Gastroesophageal sphincter (tissue), 4 donors: Measurements from ENCODE around the gene UBE2V1. TPM values are rescaled to one million over a fixed set of nuclear protein-coding genes. Genes with fewer than 3 reads are reported as not detected.
"Not testable (repeated sequence)": the region's sequence is repeated elsewhere in the genome, so short reads cannot be mapped to it uniquely, and the experiment has no call there.

Source experiments
- ATAC-seq: fragments of 150-250 bp; one replicate; pipeline ENCODE4 v1.9.1; 2016; ENCODE audit warnings: mild to moderate bottlenecking, moderate library complexity
- H3K27ac ChIP-seq, 4 donors: fragments of 200-600 bp; sonication (generic) in 3 of 4; 1 replicate in 3 of 4; 2 replicates in 1 of 4; pipeline ENCODE4 v1.5.1; 2016 to 2019
- H3K27me3 ChIP-seq: fragments of 200-600 bp; sonication (generic); one replicate; pipeline ENCODE4 v1.5.1; 2019
- H3K36me3 ChIP-seq, 2 donors: fragments of 200-600 bp; sonication (generic); one replicate each; pipeline ENCODE4 v1.5.1; 2019; ENCODE audit warnings: control low read depth in 1 of 2
- H3K4me1 ChIP-seq, 3 donors: fragments of 200-600 bp; sonication (generic); 1 replicate in 2 of 3; 2 replicates in 1 of 3; pipeline ENCODE4 v1.5.1; 2016 to 2019; ENCODE audit warnings: control low read depth in 2 of 3
- H3K4me3 ChIP-seq, 2 donors: fragments of 200-600 bp; sonication (generic); one replicate each; pipeline ENCODE4 v1.5.1; 2019; ENCODE audit warnings: mild to moderate bottlenecking in 1 of 2, moderate library complexity in 1 of 2
- H3K9me3 ChIP-seq, 3 donors: fragments of 200-600 bp; sonication (generic); one replicate each; pipeline ENCODE4 v1.5.1; 2017 to 2019; ENCODE audit warnings: control low read depth in 2 of 3
- CTCF ChIP-seq, 4 experiments: fragments of 200-600 bp in 2 of 4; fragments of 450-650 bp in 2 of 4; sonication (generic) in 1 of 4; IDR thresholded peaks; one replicate each; pipeline ENCODE4 v1.5.1; 2017 to 2019; ENCODE audit warnings: antibody characterized with exemption in 4 of 4, mild to moderate bottlenecking in 2 of 4, moderate library complexity in 2 of 4
- EP300 ChIP-seq: sonication (generic); formaldehyde crosslinking; IDR thresholded peaks from one replicate; pipeline ENCODE4 v1.6.1; 2017; ENCODE audit warnings: antibody characterized with exemption, mild to moderate bottlenecking
- POLR2A ChIP-seq, 2 donors: fragments of 450-650 bp; IDR thresholded peaks; one replicate each; pipeline ENCODE4 v1.6.1; 2017; ENCODE audit warnings: antibody characterized with exemption in 2 of 2, mild to moderate bottlenecking in 2 of 2, moderate library complexity in 1 of 2
- POLR2AphosphoS5 ChIP-seq: sonication (generic); formaldehyde crosslinking; IDR thresholded peaks from one replicate; pipeline ENCODE4 v1.6.1; 2017; ENCODE audit warnings: antibody characterized with exemption
- WGBS, 2 donors: methylation state at CpG; one replicate each; pipeline ENCODE4 v1.1.5; 2018; ENCODE audit warnings: low coverage in 1 of 2; 5-methylcytosine and 5-hydroxymethylcytosine counted together
- total RNA-seq, 4 donors: library from RNA; depleted of rRNA; stranded (reverse); fragments of >200 nt; gene quantifications; one replicate each; pipeline ENCODE4 v1.1.0, GENCODE V29; 2016

Gene UBE2V1
- total RNA-seq, 4 donors from 2014 or later, result 69.3 to 110 (median 87.9) TPM

DNA sequence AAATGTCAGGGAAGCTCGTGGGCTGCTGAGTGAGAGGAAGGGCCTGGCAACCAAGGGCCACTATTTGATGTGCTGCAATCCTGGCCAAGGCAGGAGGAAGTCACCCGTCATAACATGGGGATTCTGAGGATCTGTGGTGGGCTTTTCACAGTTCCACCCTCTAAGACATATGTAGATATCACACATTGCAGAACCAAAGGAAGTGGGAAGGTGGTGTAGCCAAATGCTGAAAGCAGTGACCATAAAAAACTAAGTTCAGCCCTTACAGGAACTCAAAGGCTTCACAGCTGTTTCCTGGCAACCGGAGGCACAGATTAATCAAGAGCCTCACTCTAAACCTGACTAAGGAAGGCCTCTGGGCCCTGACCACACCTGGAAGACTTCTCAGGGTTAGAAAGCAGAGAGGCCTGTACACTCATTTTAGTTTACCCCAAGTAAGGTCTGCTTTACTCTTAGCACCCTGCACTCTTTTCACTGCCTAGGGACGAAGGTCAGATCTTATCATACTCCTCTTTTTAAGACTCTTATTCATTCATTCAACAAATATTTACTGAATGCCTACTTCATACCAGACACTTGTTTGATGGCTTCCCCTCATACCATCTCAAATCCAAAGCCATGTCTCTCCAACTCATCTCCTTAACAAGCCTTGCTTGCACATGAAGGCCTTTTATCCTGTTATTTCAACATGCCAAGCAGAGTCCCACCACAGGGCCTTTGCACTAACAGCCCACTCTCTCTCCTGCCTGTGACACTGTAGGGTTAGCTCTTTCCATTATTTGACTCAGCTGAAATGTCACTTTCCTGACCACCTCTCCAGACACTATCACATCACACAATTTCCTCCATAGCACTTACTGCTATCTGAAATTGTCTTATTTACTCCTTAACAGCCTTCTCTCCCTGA is 2.6 kb downstream of the UBE2V1 start:
- H3K27me3 ChIP-seq, result no peaks in the 10 kb centered on the region
- no peaks in the 10 kb centered on the region for H3K9me3 ChIP-seq
- H3K36me3 ChIP-seq, result no peaks in the 10 kb centered on the region
- TF ChIP-seq POLR2AphosphoS5 (no peak), EP300 (no peak), POLR2A (IDR thresholded peaks at IDR 0.05) (no peak), CTCF (IDR thresholded peaks at IDR 0.05) (no peak)
- no peak for ATAC-seq
- WGBS, 2 donors, result 39 to 46% methylated on average over 3 to 4 of the region's 4 CpGs
- peak overlapping the region in 3 of 4 donors; percentile 91 to 98 (median 96) for H3K27ac ChIP-seq
- no peak overlapping the region for H3K4me3 ChIP-seq
- H3K4me1 ChIP-seq, result peaks cover 6 to 92% (median 58%) of the 10 kb centered on the region in 3 donors

DNA sequence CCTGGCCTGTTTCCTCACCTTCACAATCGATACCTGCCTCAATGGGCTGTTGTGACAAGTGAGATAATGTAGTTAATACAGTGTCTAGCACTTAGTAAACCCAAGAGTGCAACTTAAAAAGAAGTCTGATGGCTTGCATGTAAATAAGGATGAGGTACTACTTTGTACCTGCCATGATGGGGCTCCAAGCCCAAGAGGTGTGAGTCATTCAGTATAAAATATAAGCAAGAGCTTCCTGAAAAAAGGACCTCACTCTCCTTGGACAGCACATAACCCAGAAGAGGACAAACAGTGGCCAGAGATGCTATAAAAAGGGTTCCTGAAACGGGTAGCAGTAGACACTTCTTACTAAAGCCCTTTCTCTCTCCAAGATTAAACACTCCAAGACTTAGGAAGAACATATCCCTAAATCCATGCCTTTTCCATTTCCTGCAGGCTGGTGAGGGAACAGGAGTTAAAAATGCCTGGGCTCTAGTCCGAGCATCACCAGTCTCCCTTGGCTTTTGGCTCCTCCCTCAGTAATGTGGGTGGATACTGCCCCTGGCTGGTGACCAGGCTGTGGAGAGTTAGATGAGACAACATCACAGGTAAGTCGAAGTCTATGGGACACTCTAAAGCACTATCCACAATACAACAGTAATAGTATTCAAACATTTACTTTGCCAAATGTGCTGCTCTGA is 4.3 kb downstream of the UBE2V1 start:
- ATAC-seq, result no peak
- Histone ChIP-seq H3K36me3 (no peaks in the 10 kb centered on the region), H3K4me3 (no peak overlapping the region), H3K27me3 (no peaks in the 10 kb centered on the region), H3K4me1 (peaks cover 3 to 91% (median 45%) of the 10 kb centered on the region in 3 donors), H3K27ac (peak overlapping the region in 3 of 4 donors; percentile 44 to 98 (median 96)), H3K9me3 (no peaks in the 10 kb centered on the region)
- WGBS, 2 donors, result 23 to 43% methylated on average over 2 to 4 of the region's 4 CpGs
- TF ChIP-seq EP300 (no peak), POLR2AphosphoS5 (no peak), CTCF (IDR thresholded peaks at IDR 0.05) (peak in 1 of 4 experiments; percentile 22), POLR2A (IDR thresholded peaks at IDR 0.05) (no peak)

DNA sequence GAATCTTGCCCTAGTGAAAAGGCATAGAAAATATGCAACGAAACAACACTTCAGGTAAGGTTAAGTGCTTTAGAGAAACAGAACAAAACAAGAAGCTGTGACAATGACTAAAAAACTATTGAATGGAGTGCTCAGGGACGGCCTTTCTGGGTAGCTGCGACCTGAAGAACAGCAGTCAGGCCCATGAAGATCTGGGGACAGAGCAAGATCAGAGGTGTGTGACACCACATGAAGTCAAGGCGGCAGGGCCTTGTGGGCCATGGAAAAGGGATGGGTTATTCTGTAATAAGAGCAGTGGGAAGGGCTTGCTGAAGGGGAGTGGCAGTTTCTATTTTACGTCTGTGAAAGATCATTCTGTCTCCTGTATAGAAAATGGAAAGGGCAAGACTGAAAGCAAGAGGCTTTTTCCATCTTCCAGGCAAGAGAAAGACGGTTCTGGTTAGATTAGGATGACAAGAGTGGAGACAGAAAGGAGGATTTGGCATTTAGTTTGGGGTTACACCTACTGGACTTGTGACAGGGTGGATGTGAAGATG is 5.1 kb downstream of the UBE2V1 start:
- TF ChIP-seq POLR2AphosphoS5 (no peak), CTCF (IDR thresholded peaks at IDR 0.05) (no peak), EP300 (no peak)
- Histone ChIP-seq H3K9me3 (no peaks in the 10 kb centered on the region), H3K36me3 (no peaks in the 10 kb centered on the region), H3K4me1 (peaks cover 3 to 93% (median 41%) of the 10 kb centered on the region in 3 donors), H3K4me3 (no peak overlapping the region), H3K27ac (peak overlapping the region; percentile 5 to 98 (median 70)), H3K27me3 (no peaks in the 10 kb centered on the region)
- 49 to 53% methylated on average over 5 to 6 of the region's 6 CpGs for WGBS, 2 donors
- ATAC-seq, result no peak

- Histone ChIP-seq H3K4me3 (no peak overlapping the region), H3K9me3 (no peaks in the 10 kb centered on the region), H3K27me3 (no peaks in the 10 kb centered on the region), H3K27ac (peak overlapping the region; percentile 14 to 98 (median 67)), H3K36me3 (no peaks in the 10 kb centered on the region), H3K4me1 (peaks cover 3 to 99% (median 41%) of the 10 kb centered on the region in 3 donors)
- TF ChIP-seq EP300 (no peak), POLR2A (IDR thresholded peaks at IDR 0.05) (no peak), POLR2AphosphoS5 (no peak), CTCF (IDR thresholded peaks at IDR 0.05) (no peak)
- 59 to 71% methylated on average over 4 to 6 of the region's 6 CpGs for WGBS, 2 donors
- ATAC-seq, result no peak
Observed at GRCh38 chr20:50107086-50107660, 5.8 kb downstream of the UBE2V1 start.

DNA sequence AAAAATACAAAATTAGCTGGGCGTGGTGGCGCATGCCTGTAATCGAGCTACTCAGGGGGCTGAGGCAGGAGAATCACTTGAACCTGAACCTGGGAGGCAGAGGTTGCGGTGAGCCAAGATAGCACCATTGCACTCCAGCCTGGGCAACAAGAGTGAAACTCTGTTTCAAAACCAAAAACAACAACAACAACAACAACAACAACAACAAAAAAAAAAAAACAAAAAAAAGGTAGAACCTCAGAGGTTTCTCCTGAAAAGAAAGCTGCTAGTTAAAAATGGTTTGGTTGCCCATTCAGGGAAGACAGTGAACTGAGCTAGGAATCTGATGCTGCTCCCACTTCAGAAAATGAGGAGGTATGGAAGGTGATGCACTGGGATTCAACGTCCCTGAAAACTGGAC is 6.3 kb downstream of the UBE2V1 start:
- not testable (repeated sequence) for H3K9me3 ChIP-seq, H3K36me3 ChIP-seq, ATAC-seq, H3K4me3 ChIP-seq, H3K27me3 ChIP-seq
- Histone ChIP-seq H3K27ac (peak overlapping the region in 3 of 4 donors; percentile 38 to 98 (median 96)), H3K4me1 (peaks cover 6 to 99% (median 38%) of the 10 kb centered on the region in 3 donors)
- WGBS, 2 donors, result 67% methylated on average over 4 to 5 of the region's 5 CpGs

GRCh38 chr20:50103464-50104107 is 9.4 kb downstream of the UBE2V1 start:
- not testable (repeated sequence) for H3K9me3 ChIP-seq, ATAC-seq, H3K4me3 ChIP-seq, H3K36me3 ChIP-seq, H3K27me3 ChIP-seq
- 65 to 77% methylated on average over 9 to 12 of the region's 15 CpGs for WGBS, 2 donors
- Histone ChIP-seq H3K4me1 (peaks cover 12 to 99% (median 21%) of the 10 kb centered on the region in 3 donors), H3K27ac (peak overlapping the region in 3 of 4 donors; percentile 67 to 98 (median 96))

GRCh38 chr20:50102551-50102950 is 10.4 kb downstream of the UBE2V1 start:
- peak overlapping the region in 2 of 4 donors; percentile 96 to 98 for H3K27ac ChIP-seq
- ATAC-seq, H3K27me3 ChIP-seq, H3K36me3 ChIP-seq, H3K4me3 ChIP-seq, H3K9me3 ChIP-seq: not testable (repeated sequence)
- H3K4me1 ChIP-seq, result peaks cover 10 to 99% (median 17%) of the 10 kb centered on the region in 3 donors
- 89 to 95% methylated on average over 13 to 14 of the region's 14 CpGs for WGBS, 2 donors
